ENCODE measurements around the gene OR51B5.
"Not testable (repeated sequence)": the region's sequence is repeated elsewhere in the genome, so short reads cannot be mapped to it uniquely, and the experiment has no call there.

Gene OR51B5

DNA sequence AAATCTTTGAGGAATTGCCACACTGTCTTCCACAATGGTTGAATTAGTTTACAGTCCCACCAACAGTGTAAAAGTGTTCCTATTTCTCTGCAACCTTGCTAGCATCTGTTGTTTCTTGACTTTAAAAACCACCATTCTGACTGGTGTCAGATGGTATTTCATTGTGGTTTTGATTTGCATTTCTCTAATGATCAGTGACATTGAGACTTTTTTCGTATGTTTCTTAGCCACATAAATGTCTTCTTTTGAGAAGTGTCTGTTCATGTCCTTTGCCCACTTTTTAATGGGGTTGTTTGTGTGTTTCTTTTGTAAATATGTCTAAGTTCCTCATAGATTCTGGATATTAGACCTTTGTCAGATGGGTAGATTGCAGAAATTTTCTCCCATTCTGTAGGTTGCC, 6.1 kb downstream of the OR51B5 start:
- not testable (repeated sequence) for H3K9ac ChIP-seq (ENCODE audit: low read depth in 1 of 2, low read length in 2 of 2); H3K4me3 ChIP-seq (ENCODE audit: low read length in 2 of 2); H3K4me1 ChIP-seq (ENCODE audit: control insufficient read depth in 2 of 2, insufficient read depth in 2 of 2, low read length in 2 of 2); H3K27ac ChIP-seq (ENCODE audit: low read depth in 2 of 2, low read length in 2 of 2); H3K9me3 ChIP-seq (ENCODE audit: control insufficient read depth in 2 of 2, low read length in 2 of 2); H3K27me3 ChIP-seq (ENCODE audit: control insufficient read depth in 2 of 2, insufficient read depth in 2 of 2, low read length in 2 of 2); H3K36me3 ChIP-seq (ENCODE audit: control insufficient read depth in 2 of 2, insufficient read depth in 2 of 2, low read length in 2 of 2)

DNA sequence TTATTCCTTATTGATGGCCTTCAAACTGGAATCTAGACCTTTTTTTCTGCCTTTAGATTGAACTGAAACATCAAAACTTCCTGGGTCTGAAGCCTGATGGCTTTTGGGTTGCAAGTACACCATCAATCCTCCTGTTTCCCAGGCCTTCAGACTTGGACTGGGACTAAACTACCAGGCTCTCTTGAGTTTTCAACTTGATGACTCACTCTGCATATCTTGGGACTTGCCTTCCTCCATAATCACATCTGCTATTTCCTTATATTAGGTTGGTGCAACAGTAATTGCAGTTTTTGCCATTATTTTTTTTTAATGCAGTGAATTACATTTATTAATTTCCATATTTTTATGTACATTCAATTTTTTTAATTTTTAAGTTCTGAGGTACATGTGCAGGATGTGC, 7.0 kb downstream of the OR51B5 start:
- H3K27ac ChIP-seq (ENCODE audit: low read depth in 2 of 2, low read length in 2 of 2) = no peak overlapping the region
- H3K27me3 ChIP-seq (ENCODE audit: control insufficient read depth in 2 of 2, insufficient read depth in 2 of 2, low read length in 2 of 2) = no peaks in the 10 kb centered on the region
- H3K9ac ChIP-seq (ENCODE audit: low read depth in 1 of 2, low read length in 2 of 2) = no peak overlapping the region
- no peaks in the 10 kb centered on the region for H3K4me1 ChIP-seq (ENCODE audit: control insufficient read depth in 2 of 2, insufficient read depth in 2 of 2, low read length in 2 of 2)
- no peaks in the 10 kb centered on the region for H3K9me3 ChIP-seq (ENCODE audit: control insufficient read depth in 2 of 2, low read length in 2 of 2)
- no peaks in the 10 kb centered on the region for H3K36me3 ChIP-seq (ENCODE audit: control insufficient read depth in 2 of 2, insufficient read depth in 2 of 2, low read length in 2 of 2)
- H3K4me3 ChIP-seq (ENCODE audit: low read length in 2 of 2) = no peak overlapping the region

DNA sequence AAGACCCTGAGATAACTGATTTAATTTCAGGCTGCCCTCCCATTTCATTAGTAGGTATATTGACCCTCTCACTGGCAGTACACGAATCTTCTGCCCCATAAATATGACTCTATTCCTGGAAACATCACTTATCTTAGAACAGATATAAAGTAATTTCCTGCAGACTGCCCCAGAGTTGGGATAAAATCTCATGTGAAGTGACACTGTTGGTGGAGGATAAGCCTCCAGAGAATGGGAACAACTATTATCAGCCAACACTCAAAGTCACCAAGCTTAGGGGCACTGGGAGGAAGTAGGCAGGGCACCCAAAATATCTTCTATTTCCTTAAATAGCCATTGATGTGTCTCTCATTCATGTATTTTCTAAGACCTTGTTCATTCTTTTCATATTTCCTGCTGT, 8.2 kb downstream of the OR51B5 start:
- Histone ChIP-seq H3K36me3 (ENCODE audit: control insufficient read depth in 2 of 2, insufficient read depth in 2 of 2, low read length in 2 of 2) (no peaks in the 10 kb centered on the region), H3K27me3 (ENCODE audit: control insufficient read depth in 2 of 2, insufficient read depth in 2 of 2, low read length in 2 of 2) (no peaks in the 10 kb centered on the region), H3K9ac (ENCODE audit: low read depth in 1 of 2, low read length in 2 of 2) (no peak overlapping the region), H3K9me3 (ENCODE audit: control insufficient read depth in 2 of 2, low read length in 2 of 2) (no peaks in the 10 kb centered on the region), H3K27ac (ENCODE audit: low read depth in 2 of 2, low read length in 2 of 2) (no peak overlapping the region), H3K4me3 (ENCODE audit: low read length in 2 of 2) (no peak overlapping the region), H3K4me1 (ENCODE audit: control insufficient read depth in 2 of 2, insufficient read depth in 2 of 2, low read length in 2 of 2) (no peaks in the 10 kb centered on the region)

DNA sequence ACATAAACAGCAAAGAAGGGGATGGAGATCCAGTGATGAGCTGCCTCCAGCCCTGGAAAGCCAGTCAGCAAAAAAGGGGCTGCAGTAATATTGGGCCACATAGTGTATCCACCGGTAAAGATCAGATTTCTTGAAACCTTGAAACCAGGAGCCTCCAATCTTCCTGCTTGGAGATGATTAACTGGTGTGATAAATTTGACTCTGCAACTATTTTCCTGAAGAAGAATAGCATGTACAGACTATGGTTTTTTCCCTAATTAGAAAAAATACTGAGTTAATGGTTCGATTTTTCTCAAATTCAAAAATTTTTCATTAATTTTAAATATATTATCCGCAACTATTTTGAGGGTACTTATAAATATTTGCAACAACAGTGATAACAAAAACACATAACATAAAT, 19.1 kb downstream of the OR51B5 start, which contains the start of gene OR51B2:
Gene OR51B2, minus strand, starts transcription at position 101 of the 400 bp plus-strand sequence. Its CDS starts 0 bp downstream, at position 101.
- Histone ChIP-seq H3K9me3 (ENCODE audit: control insufficient read depth in 2 of 2, low read length in 2 of 2) (no peaks in the 10 kb centered on the region), H3K4me3 (ENCODE audit: low read length in 2 of 2) (no peak within 1 kb of the TSS), H3K27me3 (ENCODE audit: control insufficient read depth in 2 of 2, insufficient read depth in 2 of 2, low read length in 2 of 2) (no peaks in the 10 kb centered on the region), H3K4me1 (ENCODE audit: control insufficient read depth in 2 of 2, insufficient read depth in 2 of 2, low read length in 2 of 2) (no peaks in the 10 kb centered on the region), H3K36me3 (ENCODE audit: control insufficient read depth in 2 of 2, insufficient read depth in 2 of 2, low read length in 2 of 2) (no peaks in the 10 kb centered on the region), H3K27ac (ENCODE audit: low read depth in 2 of 2, low read length in 2 of 2) (no peak within 1 kb of the TSS), H3K9ac (ENCODE audit: low read depth in 1 of 2, low read length in 2 of 2) (no peak within 1 kb of the TSS)

DNA sequence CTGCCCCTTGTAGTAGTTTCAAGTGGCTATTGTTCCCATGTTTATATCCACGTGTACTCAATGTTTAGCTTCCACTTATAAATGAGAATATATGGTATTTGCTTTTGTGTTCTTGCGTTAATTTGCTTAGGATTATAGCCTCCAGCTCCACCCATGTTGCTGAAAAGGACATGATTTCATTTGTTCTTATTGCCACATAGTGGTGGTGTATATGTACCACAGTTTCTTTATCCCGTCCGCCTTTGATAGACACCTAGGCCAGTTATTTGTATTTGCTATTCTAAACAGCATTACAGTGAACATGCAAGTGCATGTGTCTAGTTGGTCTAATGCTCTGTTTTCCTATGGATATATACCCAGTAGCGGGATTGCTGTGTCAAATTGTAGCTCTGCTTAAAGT, 26.0 kb downstream of the OR51B5 start:
- no peaks in the 10 kb centered on the region for H3K36me3 ChIP-seq (ENCODE audit: control insufficient read depth in 2 of 2, insufficient read depth in 2 of 2, low read length in 2 of 2)
- H3K27me3 ChIP-seq (ENCODE audit: control insufficient read depth in 2 of 2, insufficient read depth in 2 of 2, low read length in 2 of 2) = no peaks in the 10 kb centered on the region
- no peaks in the 10 kb centered on the region for H3K4me1 ChIP-seq (ENCODE audit: control insufficient read depth in 2 of 2, insufficient read depth in 2 of 2, low read length in 2 of 2)
- no peak overlapping the region for H3K4me3 ChIP-seq (ENCODE audit: low read length in 2 of 2)
- H3K9me3 ChIP-seq (ENCODE audit: control insufficient read depth in 2 of 2, low read length in 2 of 2) = no peaks in the 10 kb centered on the region
- H3K27ac ChIP-seq (ENCODE audit: low read depth in 2 of 2, low read length in 2 of 2) = no peak overlapping the region
- no peak overlapping the region for H3K9ac ChIP-seq (ENCODE audit: low read depth in 1 of 2, low read length in 2 of 2)

DNA sequence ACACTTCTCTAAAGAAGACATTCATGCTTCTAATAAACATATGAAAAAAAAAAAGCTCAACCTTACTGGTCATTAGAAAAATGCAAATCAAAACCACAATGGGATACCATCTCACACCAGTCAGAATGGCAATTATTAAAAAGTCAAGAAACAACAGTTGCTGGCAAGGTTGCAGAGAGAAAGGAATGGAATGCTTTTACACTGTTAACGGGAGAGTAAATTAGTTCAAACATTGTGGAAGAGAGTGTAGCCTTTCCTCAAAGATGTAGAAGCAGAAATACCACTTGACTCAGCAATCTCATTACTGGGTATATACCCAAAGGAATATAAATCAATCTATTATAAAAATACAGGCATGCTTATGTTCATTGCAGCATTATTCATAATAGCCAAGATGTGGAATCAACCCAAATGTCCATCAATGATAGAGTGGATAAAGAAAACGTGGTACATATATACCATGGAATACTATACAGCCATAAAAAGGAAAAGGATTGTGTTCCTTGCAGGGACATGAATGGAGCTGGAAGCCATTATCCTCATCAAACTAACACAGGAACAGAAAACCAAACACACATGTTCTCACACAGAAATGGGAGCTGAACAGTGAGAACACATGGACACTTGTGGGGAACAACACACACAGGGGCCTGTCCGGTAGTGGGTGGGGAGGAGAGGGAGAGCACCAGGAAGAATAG, 29.8 kb downstream of the OR51B5 start:
- not testable (repeated sequence) for H3K27me3 ChIP-seq (ENCODE audit: control insufficient read depth in 2 of 2, insufficient read depth in 2 of 2, low read length in 2 of 2); H3K27ac ChIP-seq (ENCODE audit: low read depth in 2 of 2, low read length in 2 of 2); H3K9ac ChIP-seq (ENCODE audit: low read depth in 1 of 2, low read length in 2 of 2); H3K4me3 ChIP-seq (ENCODE audit: low read length in 2 of 2); H3K36me3 ChIP-seq (ENCODE audit: control insufficient read depth in 2 of 2, insufficient read depth in 2 of 2, low read length in 2 of 2); H3K9me3 ChIP-seq (ENCODE audit: control insufficient read depth in 2 of 2, low read length in 2 of 2); H3K4me1 ChIP-seq (ENCODE audit: control insufficient read depth in 2 of 2, insufficient read depth in 2 of 2, low read length in 2 of 2)

DNA sequence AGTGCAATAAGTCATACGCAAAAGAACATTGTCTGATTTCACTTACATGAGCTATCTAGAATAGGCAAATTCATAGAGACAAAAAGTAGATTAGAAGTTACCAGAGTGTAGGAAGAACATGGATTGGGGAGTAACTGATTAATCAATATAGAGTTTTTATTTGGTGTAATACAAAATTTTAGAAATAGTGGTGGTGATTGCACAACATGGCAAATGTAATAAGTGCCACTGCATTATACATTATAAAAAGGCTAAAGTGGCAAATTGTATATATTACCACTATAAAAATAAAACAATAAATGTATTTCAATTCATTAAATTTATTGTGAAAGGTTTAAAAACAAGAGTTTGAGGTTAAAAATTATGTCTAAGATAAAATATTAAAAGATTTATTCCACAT, 32.9 kb downstream of the OR51B5 start:
- H3K27ac ChIP-seq (ENCODE audit: low read depth in 2 of 2, low read length in 2 of 2) = no peak overlapping the region
- H3K36me3 ChIP-seq (ENCODE audit: control insufficient read depth in 2 of 2, insufficient read depth in 2 of 2, low read length in 2 of 2) = no peaks in the 10 kb centered on the region
- H3K9me3 ChIP-seq (ENCODE audit: control insufficient read depth in 2 of 2, low read length in 2 of 2) = no peaks in the 10 kb centered on the region
- no peak overlapping the region for H3K9ac ChIP-seq (ENCODE audit: low read depth in 1 of 2, low read length in 2 of 2)
- no peak overlapping the region for H3K4me3 ChIP-seq (ENCODE audit: low read length in 2 of 2)
- no peaks in the 10 kb centered on the region for H3K27me3 ChIP-seq (ENCODE audit: control insufficient read depth in 2 of 2, insufficient read depth in 2 of 2, low read length in 2 of 2)
- no peaks in the 10 kb centered on the region for H3K4me1 ChIP-seq (ENCODE audit: control insufficient read depth in 2 of 2, insufficient read depth in 2 of 2, low read length in 2 of 2)

DNA sequence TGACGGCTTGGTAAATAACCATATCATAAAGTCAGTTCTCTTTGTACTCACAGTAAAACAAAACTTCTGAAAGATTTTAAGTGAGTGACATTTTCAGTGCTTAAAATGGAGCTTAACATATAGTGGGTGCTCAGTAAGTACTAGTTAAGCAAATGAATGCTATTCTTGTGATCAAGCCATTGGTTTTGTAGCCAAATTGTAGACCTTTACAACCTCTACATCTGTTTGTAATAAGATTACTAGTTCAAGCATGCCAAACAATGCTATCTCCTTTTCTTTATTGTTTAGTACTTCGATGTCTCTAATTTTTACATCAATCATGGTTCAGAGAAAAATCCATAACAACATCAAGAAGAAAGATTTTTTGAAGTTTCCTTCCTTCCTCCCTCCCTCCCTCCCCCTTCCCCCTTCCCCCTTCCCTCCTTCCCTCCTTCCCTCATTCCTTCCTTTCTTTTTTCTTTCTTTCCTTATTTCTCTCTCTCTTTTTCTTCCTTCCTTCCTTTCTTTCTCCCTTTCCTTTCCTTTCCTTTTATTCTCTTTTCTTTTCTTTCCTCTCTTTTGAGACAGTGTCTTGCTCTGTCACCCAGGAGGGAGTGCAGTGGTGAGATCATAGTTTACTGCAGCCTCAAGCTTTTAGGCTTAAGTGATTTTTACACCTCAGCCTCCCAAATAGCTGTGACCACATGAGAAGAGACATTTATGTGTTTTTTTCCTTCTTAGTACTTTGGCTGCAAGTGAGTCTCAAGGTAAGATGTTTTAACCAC, 35.9 kb downstream of the OR51B5 start:
- no peaks in the 10 kb centered on the region for H3K27me3 ChIP-seq (ENCODE audit: control insufficient read depth in 2 of 2, insufficient read depth in 2 of 2, low read length in 2 of 2)
- no peak overlapping the region for H3K27ac ChIP-seq (ENCODE audit: low read depth in 2 of 2, low read length in 2 of 2)
- no peaks in the 10 kb centered on the region for H3K36me3 ChIP-seq (ENCODE audit: control insufficient read depth in 2 of 2, insufficient read depth in 2 of 2, low read length in 2 of 2)
- H3K9me3 ChIP-seq (ENCODE audit: control insufficient read depth in 2 of 2, low read length in 2 of 2) = no peaks in the 10 kb centered on the region
- H3K4me1 ChIP-seq (ENCODE audit: control insufficient read depth in 2 of 2, insufficient read depth in 2 of 2, low read length in 2 of 2) = no peaks in the 10 kb centered on the region
- H3K9ac ChIP-seq (ENCODE audit: low read depth in 1 of 2, low read length in 2 of 2) = no peak overlapping the region
- H3K4me3 ChIP-seq (ENCODE audit: low read length in 2 of 2) = no peak overlapping the region

DNA sequence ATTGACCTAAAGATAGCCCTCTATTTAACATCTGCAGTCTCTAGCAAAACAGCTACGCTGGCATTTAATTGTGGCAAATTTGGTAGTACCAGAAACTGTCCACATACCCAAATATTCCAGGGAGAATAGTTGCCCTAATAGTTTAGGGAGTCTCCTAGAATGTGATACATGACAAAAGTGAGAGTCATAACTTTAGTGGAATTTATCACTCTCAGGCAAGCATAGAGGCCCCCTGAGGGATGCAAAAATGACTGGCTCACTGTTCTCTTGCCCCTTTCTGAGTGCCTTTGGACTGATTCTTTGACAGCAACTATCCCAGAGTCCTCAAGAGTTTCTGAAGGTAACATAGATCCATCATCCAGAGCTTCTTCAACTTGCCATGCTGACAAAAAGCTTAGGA, 39.3 kb downstream of the OR51B5 start:
- Histone ChIP-seq H3K9me3 (ENCODE audit: control insufficient read depth in 2 of 2, low read length in 2 of 2) (no peaks in the 10 kb centered on the region), H3K9ac (ENCODE audit: low read depth in 1 of 2, low read length in 2 of 2) (no peak overlapping the region), H3K4me3 (ENCODE audit: low read length in 2 of 2) (no peak overlapping the region), H3K4me1 (ENCODE audit: control insufficient read depth in 2 of 2, insufficient read depth in 2 of 2, low read length in 2 of 2) (no peaks in the 10 kb centered on the region), H3K27ac (ENCODE audit: low read depth in 2 of 2, low read length in 2 of 2) (no peak overlapping the region), H3K27me3 (ENCODE audit: control insufficient read depth in 2 of 2, insufficient read depth in 2 of 2, low read length in 2 of 2) (no peaks in the 10 kb centered on the region), H3K36me3 (ENCODE audit: control insufficient read depth in 2 of 2, insufficient read depth in 2 of 2, low read length in 2 of 2) (no peaks in the 10 kb centered on the region)

DNA sequence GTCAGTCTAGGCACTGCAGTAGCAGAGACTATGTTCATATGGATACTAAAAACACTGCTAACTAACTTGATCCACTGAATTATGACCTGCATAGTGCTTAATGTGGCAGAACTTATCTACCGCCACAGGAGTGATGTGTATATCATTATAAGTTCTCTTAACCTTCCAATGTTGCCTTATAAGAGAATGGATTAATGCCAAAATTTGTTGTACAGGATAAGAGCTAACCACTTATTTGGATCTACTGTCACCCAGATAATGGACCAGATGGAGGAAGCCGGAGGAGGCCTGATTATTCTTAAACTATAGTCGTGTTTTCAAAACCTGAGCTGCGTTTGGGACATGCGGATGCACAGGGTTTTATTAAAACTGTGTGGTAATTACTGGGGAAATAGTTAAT, 39.7 kb downstream of the OR51B5 start:
- Histone ChIP-seq H3K4me3 (ENCODE audit: low read length in 2 of 2) (no peak overlapping the region), H3K36me3 (ENCODE audit: control insufficient read depth in 2 of 2, insufficient read depth in 2 of 2, low read length in 2 of 2) (no peaks in the 10 kb centered on the region), H3K9me3 (ENCODE audit: control insufficient read depth in 2 of 2, low read length in 2 of 2) (no peaks in the 10 kb centered on the region), H3K27ac (ENCODE audit: low read depth in 2 of 2, low read length in 2 of 2) (no peak overlapping the region), H3K4me1 (ENCODE audit: control insufficient read depth in 2 of 2, insufficient read depth in 2 of 2, low read length in 2 of 2) (no peaks in the 10 kb centered on the region), H3K9ac (ENCODE audit: low read depth in 1 of 2, low read length in 2 of 2) (no peak overlapping the region), H3K27me3 (ENCODE audit: control insufficient read depth in 2 of 2, insufficient read depth in 2 of 2, low read length in 2 of 2) (no peaks in the 10 kb centered on the region)
